ENCODE measurements around the gene ASB9. TPM values are rescaled to one million over a fixed set of nuclear protein-coding genes. Genes with fewer than 3 reads are reported as not detected.

Gene ASB9
- polyA plus RNA-seq, 1 donor from 2014 or later: not detected

DNA sequence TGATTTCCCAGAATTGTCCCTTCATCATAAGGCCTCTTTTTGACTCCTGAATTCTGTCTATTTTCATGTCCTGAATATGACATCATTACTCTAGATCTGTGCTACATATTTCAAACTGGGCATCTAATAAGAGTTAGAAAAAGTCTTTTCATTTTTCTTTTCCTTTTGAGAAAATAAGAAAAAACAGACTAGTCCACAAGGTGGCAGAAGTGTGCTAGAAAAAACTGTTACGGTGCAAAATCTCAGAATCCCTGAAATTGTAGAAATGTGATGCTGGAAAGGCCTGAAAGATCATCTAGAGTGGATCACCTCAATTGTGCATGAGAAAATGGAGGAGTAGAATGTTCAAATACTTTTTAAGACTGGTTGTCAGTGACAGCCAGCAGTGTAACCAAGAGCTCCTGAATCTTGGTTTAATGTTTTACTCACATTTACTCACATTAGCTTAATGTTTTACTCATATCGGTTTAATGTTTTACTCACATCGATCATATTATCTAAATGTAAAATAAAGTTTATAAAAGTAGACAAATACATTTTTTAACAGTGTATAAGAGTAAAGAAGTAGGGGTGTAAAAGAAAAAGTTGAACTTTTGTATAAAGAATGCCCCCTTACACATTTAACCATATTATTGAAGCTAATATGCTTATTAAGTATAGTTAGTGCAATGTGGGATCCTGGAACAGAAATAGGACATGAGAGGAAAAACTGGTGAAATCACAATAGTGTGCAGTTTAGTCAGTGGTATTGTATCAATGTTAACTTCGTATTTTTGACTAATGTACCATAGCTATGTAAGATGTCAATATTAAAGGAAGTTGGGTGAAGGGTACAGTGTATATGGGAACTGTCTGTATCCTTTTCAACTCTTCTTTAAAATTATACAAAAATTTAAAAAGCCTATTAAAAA is 30.3 kb upstream of the ASB9 start:
- Histone ChIP-seq H3F3A (ENCODE audit: insufficient read depth, low read length, poor library complexity, severe bottlenecking) (no peaks in the 10 kb centered on the region), H3K36me3 (ENCODE audit: insufficient read depth, low read length) (no peaks in the 10 kb centered on the region), H3K27ac (ENCODE audit: low read length) (no peak overlapping the region), H3K4me2 (ENCODE audit: low read length) (no peak overlapping the region), H3K9me2 (ENCODE audit: insufficient read depth, low read length) (no peaks in the 10 kb centered on the region), H3K79me2 (replicated peaks; ENCODE audit: insufficient read depth, low read length) (no peaks in the 10 kb centered on the region), H2AFZ (ENCODE audit: low read depth, low read length) (no peak overlapping the region), H3K9me3 (ENCODE audit: low read length) (no peaks in the 10 kb centered on the region), H4K20me1 (ENCODE audit: insufficient read depth) (no peaks in the 10 kb centered on the region), H3K27me3 (ENCODE audit: insufficient read depth, low read depth, low read length) (no peaks in the 10 kb centered on the region), H3K9ac (ENCODE audit: low read length) (no peak overlapping the region), H3K4me3 (ENCODE audit: low read length) (no peak overlapping the region)
- TF ChIP-seq, protein P1, sequence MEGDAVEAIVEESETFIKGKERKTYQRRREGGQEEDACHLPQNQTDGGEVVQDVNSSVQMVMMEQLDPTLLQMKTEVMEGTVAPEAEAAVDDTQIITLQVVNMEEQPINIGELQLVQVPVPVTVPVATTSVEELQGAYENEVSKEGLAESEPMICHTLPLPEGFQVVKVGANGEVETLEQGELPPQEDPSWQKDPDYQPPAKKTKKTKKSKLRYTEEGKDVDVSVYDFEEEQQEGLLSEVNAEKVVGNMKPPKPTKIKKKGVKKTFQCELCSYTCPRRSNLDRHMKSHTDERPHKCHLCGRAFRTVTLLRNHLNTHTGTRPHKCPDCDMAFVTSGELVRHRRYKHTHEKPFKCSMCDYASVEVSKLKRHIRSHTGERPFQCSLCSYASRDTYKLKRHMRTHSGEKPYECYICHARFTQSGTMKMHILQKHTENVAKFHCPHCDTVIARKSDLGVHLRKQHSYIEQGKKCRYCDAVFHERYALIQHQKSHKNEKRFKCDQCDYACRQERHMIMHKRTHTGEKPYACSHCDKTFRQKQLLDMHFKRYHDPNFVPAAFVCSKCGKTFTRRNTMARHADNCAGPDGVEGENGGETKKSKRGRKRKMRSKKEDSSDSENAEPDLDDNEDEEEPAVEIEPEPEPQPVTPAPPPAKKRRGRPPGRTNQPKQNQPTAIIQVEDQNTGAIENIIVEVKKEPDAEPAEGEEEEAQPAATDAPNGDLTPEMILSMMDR (IDR thresholded peaks at IDR 0.05; ENCODE audit: poor library complexity, severe bottlenecking): peak; percentile 57
- no peak for TF ChIP-seq EZH2 (IDR thresholded peaks at IDR 0.05; ENCODE audit: borderline replicate concordance, insufficient read depth, low read length, poor library complexity, severe bottlenecking)
- no peak for TF ChIP-seq EP300 (conservative IDR thresholded peaks at IDR 0.05; ENCODE audit: poor library complexity, severe bottlenecking)
- TF ChIP-seq SMC3 (conservative IDR thresholded peaks at IDR 0.05; ENCODE audit: poor library complexity): peak; percentile 59
- TF ChIP-seq, protein P2, sequence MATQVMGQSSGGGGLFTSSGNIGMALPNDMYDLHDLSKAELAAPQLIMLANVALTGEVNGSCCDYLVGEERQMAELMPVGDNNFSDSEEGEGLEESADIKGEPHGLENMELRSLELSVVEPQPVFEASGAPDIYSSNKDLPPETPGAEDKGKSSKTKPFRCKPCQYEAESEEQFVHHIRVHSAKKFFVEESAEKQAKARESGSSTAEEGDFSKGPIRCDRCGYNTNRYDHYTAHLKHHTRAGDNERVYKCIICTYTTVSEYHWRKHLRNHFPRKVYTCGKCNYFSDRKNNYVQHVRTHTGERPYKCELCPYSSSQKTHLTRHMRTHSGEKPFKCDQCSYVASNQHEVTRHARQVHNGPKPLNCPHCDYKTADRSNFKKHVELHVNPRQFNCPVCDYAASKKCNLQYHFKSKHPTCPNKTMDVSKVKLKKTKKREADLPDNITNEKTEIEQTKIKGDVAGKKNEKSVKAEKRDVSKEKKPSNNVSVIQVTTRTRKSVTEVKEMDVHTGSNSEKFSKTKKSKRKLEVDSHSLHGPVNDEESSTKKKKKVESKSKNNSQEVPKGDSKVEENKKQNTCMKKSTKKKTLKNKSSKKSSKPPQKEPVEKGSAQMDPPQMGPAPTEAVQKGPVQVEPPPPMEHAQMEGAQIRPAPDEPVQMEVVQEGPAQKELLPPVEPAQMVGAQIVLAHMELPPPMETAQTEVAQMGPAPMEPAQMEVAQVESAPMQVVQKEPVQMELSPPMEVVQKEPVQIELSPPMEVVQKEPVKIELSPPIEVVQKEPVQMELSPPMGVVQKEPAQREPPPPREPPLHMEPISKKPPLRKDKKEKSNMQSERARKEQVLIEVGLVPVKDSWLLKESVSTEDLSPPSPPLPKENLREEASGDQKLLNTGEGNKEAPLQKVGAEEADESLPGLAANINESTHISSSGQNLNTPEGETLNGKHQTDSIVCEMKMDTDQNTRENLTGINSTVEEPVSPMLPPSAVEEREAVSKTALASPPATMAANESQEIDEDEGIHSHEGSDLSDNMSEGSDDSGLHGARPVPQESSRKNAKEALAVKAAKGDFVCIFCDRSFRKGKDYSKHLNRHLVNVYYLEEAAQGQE (IDR thresholded peaks at IDR 0.05; ENCODE audit: borderline replicate concordance): no peak
- no peak for TF ChIP-seq MXI1 (conservative IDR thresholded peaks at IDR 0.05; ENCODE audit: poor library complexity, severe bottlenecking)
- no peak for TF ChIP-seq TAF1 (IDR thresholded peaks at IDR 0.05; ENCODE audit: low read depth)
- peak; percentile 53 for TF ChIP-seq RAD21 (conservative IDR thresholded peaks at IDR 0.05)
- TF ChIP-seq POLR2AphosphoS5 (IDR thresholded peaks at IDR 0.05): no peak

DNA sequence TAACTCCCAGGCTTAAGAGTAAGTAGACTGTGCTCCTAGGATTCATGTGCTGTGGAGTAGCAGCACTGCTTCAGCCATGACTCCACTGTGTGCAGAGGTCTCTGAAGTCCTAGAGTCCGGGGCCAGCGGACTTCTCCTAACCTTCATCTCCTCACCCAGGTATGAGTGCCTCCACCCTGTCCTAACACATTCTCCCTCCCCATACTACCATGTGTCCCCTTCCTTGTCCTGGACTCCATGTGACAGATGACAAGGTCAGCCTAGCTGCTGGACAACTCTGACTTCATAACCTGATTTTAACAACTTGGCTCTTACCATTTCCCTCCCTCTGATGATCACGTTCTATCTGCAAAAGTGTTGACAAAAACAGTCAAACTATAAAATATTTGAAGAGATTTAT is 28.9 kb upstream of the ASB9 start:
- H3K4me3 ChIP-seq (ENCODE audit: low read length): no peak overlapping the region
- no peaks in the 10 kb centered on the region for H3K9me3 ChIP-seq (ENCODE audit: low read length)
- no peaks in the 10 kb centered on the region for H3K79me2 ChIP-seq (replicated peaks; ENCODE audit: insufficient read depth, low read length)
- no peaks in the 10 kb centered on the region for H3K36me3 ChIP-seq (ENCODE audit: insufficient read depth, low read length)
- H3K9me2 ChIP-seq (ENCODE audit: insufficient read depth, low read length): no peaks in the 10 kb centered on the region
- no peak overlapping the region for H2AFZ ChIP-seq (ENCODE audit: low read depth, low read length)
- no peaks in the 10 kb centered on the region for H3K27me3 ChIP-seq (ENCODE audit: insufficient read depth, low read depth, low read length)
- H3K9ac ChIP-seq (ENCODE audit: low read length): no peak overlapping the region
- no peaks in the 10 kb centered on the region for H4K20me1 ChIP-seq (ENCODE audit: insufficient read depth)
- no peak overlapping the region for H3K27ac ChIP-seq (ENCODE audit: low read length)
- no peak overlapping the region for H3K4me2 ChIP-seq (ENCODE audit: low read length)
- no peak for TF ChIP-seq SMC3 (conservative IDR thresholded peaks at IDR 0.05; ENCODE audit: poor library complexity)
- no peak for TF ChIP-seq RAD21 (conservative IDR thresholded peaks at IDR 0.05)
- no peak for TF ChIP-seq EZH2 (IDR thresholded peaks at IDR 0.05; ENCODE audit: borderline replicate concordance, insufficient read depth, low read length, poor library complexity, severe bottlenecking)
- no peak for TF ChIP-seq MXI1 (conservative IDR thresholded peaks at IDR 0.05; ENCODE audit: poor library complexity, severe bottlenecking)
- no peak for TF ChIP-seq EP300 (conservative IDR thresholded peaks at IDR 0.05; ENCODE audit: poor library complexity, severe bottlenecking)
- TF ChIP-seq, protein P1 (IDR thresholded peaks at IDR 0.05; ENCODE audit: poor library complexity, severe bottlenecking): no peak
- TF ChIP-seq TAF1 (IDR thresholded peaks at IDR 0.05; ENCODE audit: low read depth): no peak
- TF ChIP-seq, protein P2 (IDR thresholded peaks at IDR 0.05; ENCODE audit: borderline replicate concordance): no peak
- TF ChIP-seq POLR2AphosphoS5 (IDR thresholded peaks at IDR 0.05): no peak
- H3F3A ChIP-seq (ENCODE audit: insufficient read depth, low read length, poor library complexity, severe bottlenecking): no peaks in the 10 kb centered on the region

Data from neural cell (in vitro differentiated cells).